ENCODE results near the gene PLCH1.

GRCh38 chr3:155535098-155535497, 209.8 kb downstream of the PLCH1 start:
- TF ChIP-seq REST (IDR thresholded peaks at IDR 0.05; ENCODE audit: insufficient read depth in 1 of 2, low read depth in 2 of 2, low read length in 2 of 2): no peak
- no peak for TF ChIP-seq POLR2AphosphoS5 (IDR thresholded peaks at IDR 0.05; ENCODE audit: low read depth, low read length)
- TF ChIP-seq TAF1 (IDR thresholded peaks at IDR 0.05; ENCODE audit: borderline replicate concordance, insufficient read depth, low read length): no peak
- TF ChIP-seq SIN3A (IDR thresholded peaks at IDR 0.05; ENCODE audit: borderline replicate concordance, insufficient read depth, low read length): no peak
- no peak for TF ChIP-seq FOXP2 (optimal IDR thresholded peaks at IDR 0.05; ENCODE audit: borderline replicate concordance, extremely low read depth, extremely low read length, insufficient read depth)
